Muscle of leg (tissue), 11 donors: ENCODE results near the gene ATG13. TPM values are rescaled to one million over a fixed set of nuclear protein-coding genes. Genes with fewer than 3 reads are reported as not detected.

Experiments
- DNase-seq: peaks from one replicate; pipeline ENCODE4 v3.0.0; 2013
- H3K27ac ChIP-seq: one replicate; pipeline ENCODE4 v1.5.1; 2013; ENCODE audit warnings: mild to moderate bottlenecking, low read length, control low read depth
- H3K27me3 ChIP-seq: one replicate; pipeline ENCODE4 v1.6.1; 2013; ENCODE audit warnings: low read length; ENCODE audit not compliant: control insufficient read depth, insufficient read depth
- H3K36me3 ChIP-seq: one replicate; pipeline ENCODE4 v1.6.1; 2013; ENCODE audit warnings: low read length; ENCODE audit not compliant: control insufficient read depth, insufficient read depth
- H3K4me1 ChIP-seq: one replicate; pipeline ENCODE4 v1.6.1; 2013; ENCODE audit warnings: low read length; ENCODE audit not compliant: control insufficient read depth, insufficient read depth
- H3K4me3 ChIP-seq: one replicate; pipeline ENCODE4 v1.5.1; 2013; ENCODE audit warnings: low read length, control low read depth
- H3K9me3 ChIP-seq: replicated peaks from 2 replicates; pipeline ENCODE4 v1.6.1; 2013; ENCODE audit warnings: low read depth, low read length; ENCODE audit not compliant: control insufficient read depth
- WGBS: methylation state at CpG from one replicate; pipeline ENCODE4 v1.1.5; 2013; ENCODE audit warnings: missing lambda C conversion rate; ENCODE audit not compliant: insufficient coverage; 5-methylcytosine and 5-hydroxymethylcytosine counted together
- polyA plus RNA-seq, 8 donors: library from polyadenylated mRNA; unstranded; fragments of 120-200 nt; gene quantifications; one replicate each; pipeline versions ENCODE4 v1.2.1 to v1.2.3, GENCODE V29; 2013; ENCODE audit warnings: inconsistent platforms in 1 of 8, low replicate concordance in 1 of 8; ENCODE audit not compliant: insufficient read length in 8 of 8, insufficient read depth in 1 of 8
- total RNA-seq: library from RNA; stranded (reverse); fragments of 120-200 nt; gene quantifications from one replicate; pipeline ENCODE4 v1.2.4, GENCODE V29; 2013

Gene ATG13
- total and polyA plus RNA-seq, 9 donors = 20.3 to 38.6 (median 34.5) TPM

DNA sequence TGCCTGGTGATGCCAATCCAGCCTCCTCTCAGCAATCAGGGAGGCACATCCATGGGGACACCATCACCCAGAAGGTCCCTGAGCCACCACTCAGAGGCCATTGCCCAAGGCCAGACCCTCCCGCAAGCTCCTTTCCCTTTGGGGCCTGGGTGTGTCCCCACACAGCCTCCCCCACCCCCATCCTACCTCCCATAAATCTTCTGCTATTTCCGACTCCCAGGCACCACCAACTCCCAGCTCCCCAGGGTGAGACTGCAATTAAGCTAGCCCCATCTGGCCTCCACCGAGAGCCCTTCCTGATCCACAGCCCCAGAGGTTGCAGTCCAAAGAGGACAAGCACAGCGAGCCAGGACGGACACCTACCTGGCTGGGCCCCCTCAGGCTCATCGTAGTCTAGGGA, 76.7 kb downstream of the ATG13 start:
- peaks cover 51% of the 10 kb centered on the region for H3K36me3 ChIP-seq
- WGBS = 67% methylated on average over 6 of the region's 6 CpGs
- no peaks in the 10 kb centered on the region for H3K9me3 ChIP-seq
- H3K27me3 ChIP-seq = no peaks in the 10 kb centered on the region
- H3K4me3 ChIP-seq = no peak overlapping the region
- H3K27ac ChIP-seq = peak overlapping the region; percentile 33
- DNase-seq = no peak
- H3K4me1 ChIP-seq = peaks cover 49% of the 10 kb centered on the region

DNA sequence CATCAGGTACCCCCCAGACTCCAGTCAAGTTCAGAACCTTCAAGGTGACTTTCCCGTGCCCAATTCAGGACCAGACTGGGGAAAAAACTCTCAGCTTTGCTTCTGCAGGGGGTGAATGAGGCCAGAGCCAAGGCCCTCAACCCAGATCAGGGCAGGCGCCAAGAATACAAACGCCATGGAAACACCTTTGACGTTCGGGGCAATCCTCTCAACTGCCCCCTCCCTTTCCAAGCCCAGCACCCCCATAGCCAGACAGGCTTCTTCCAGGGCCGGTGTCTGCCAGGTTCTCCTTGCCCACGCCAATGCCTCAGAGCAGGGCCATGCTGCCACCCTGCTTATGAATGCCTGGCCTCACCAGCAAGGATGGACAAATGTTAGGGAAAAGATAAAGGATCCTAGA, 77.3 kb downstream of the ATG13 start:
- H3K4me1 ChIP-seq = peaks cover 54% of the 10 kb centered on the region
- 79% methylated on average over 7 of the region's 7 CpGs for WGBS
- H3K4me3 ChIP-seq = no peak overlapping the region
- H3K9me3 ChIP-seq = no peaks in the 10 kb centered on the region
- DNase-seq = no peak
- H3K27me3 ChIP-seq = no peaks in the 10 kb centered on the region
- no peak overlapping the region for H3K27ac ChIP-seq
- peaks cover 50% of the 10 kb centered on the region for H3K36me3 ChIP-seq

GRCh38 chr11:46695345-46696211, 78.2 kb downstream of the ATG13 start:
- no peak for DNase-seq
- Histone ChIP-seq H3K36me3 (peaks cover 44% of the 10 kb centered on the region), H3K4me1 (peaks cover 57% of the 10 kb centered on the region), H3K27me3 (no peaks in the 10 kb centered on the region), H3K4me3 (no peak overlapping the region), H3K9me3 (no peaks in the 10 kb centered on the region), H3K27ac (peak overlapping the region; percentile 69)
- WGBS = 87% methylated on average over 11 of the region's 12 CpGs

DNA sequence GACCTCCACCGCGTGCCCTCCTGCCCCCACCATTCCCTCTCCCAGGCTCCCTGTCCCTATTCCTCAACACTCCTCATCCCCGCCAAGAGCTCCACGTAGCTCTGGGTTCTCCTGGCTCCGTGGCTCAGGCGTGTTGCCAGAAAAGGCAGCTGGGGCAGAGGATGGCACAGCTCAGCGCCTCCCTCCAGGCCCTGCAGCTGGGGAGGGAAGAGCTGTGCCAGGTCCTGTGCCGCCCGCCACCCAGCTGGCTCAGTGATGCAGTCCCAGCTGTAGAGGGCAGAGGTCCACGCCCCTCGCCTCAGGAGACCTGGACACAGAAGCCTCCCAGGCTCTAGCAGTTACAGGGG, 78.8 kb downstream of the ATG13 start:
- H3K4me1 ChIP-seq = peaks cover 57% of the 10 kb centered on the region
- H3K4me3 ChIP-seq = no peak overlapping the region
- peak; percentile 87 for DNase-seq
- no peaks in the 10 kb centered on the region for H3K27me3 ChIP-seq
- H3K36me3 ChIP-seq = peaks cover 38% of the 10 kb centered on the region
- H3K9me3 ChIP-seq = no peaks in the 10 kb centered on the region
- WGBS = 86% methylated on average over 8 of the region's 11 CpGs
- peak overlapping the region; percentile 69 for H3K27ac ChIP-seq

GRCh38 chr11:46697303-46697702, 80.0 kb downstream of the ATG13 start:
- 69% methylated on average over 3 of the region's 3 CpGs for WGBS
- H3K4me1 ChIP-seq = peaks cover 65% of the 10 kb centered on the region
- DNase-seq = no peak
- H3K36me3 ChIP-seq = peaks cover 31% of the 10 kb centered on the region
- H3K4me3 ChIP-seq = no peak overlapping the region
- no peaks in the 10 kb centered on the region for H3K27me3 ChIP-seq
- no peak overlapping the region for H3K27ac ChIP-seq
- no peaks in the 10 kb centered on the region for H3K9me3 ChIP-seq

- Histone ChIP-seq H3K4me3 (no peak overlapping the region), H3K9me3 (no peaks in the 10 kb centered on the region), H3K27me3 (no peaks in the 10 kb centered on the region), H3K4me1 (peaks cover 65% of the 10 kb centered on the region), H3K36me3 (peaks cover 33% of the 10 kb centered on the region), H3K27ac (no peak overlapping the region)
- no peak for DNase-seq
- 42% methylated on average over 2 of the region's 2 CpGs for WGBS
These were observed 80.4 kb downstream of the ATG13 start for GRCh38 chr11:46697723-46698122.

DNA sequence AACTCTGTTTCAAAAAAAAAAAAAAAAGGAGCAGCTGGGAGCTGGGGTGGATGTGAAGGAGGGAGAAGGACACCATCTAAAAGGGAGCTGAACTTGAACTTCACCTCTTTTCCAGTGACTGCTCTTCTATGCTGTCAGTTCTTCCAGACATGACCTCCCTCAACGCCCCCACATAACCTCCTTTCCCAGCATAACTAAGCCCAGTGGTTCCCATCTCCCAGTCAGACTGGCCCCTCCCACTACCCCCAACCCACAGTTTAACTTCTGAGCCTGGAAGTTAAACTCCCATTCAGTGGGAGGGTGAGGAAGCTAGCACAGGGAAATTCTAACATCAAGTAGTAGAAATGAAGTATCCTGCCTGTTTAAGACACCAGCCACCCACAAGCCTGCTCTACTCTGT, 81.2 kb downstream of the ATG13 start:
- H3K4me3 ChIP-seq = no peak overlapping the region
- peaks cover 41% of the 10 kb centered on the region for H3K36me3 ChIP-seq
- H3K27ac ChIP-seq = no peak overlapping the region
- H3K9me3 ChIP-seq = no peaks in the 10 kb centered on the region
- H3K4me1 ChIP-seq = peaks cover 65% of the 10 kb centered on the region
- no CpG with 5 or more reads among the region's 1 CpG for WGBS
- H3K27me3 ChIP-seq = no peaks in the 10 kb centered on the region
- DNase-seq = no peak

DNA sequence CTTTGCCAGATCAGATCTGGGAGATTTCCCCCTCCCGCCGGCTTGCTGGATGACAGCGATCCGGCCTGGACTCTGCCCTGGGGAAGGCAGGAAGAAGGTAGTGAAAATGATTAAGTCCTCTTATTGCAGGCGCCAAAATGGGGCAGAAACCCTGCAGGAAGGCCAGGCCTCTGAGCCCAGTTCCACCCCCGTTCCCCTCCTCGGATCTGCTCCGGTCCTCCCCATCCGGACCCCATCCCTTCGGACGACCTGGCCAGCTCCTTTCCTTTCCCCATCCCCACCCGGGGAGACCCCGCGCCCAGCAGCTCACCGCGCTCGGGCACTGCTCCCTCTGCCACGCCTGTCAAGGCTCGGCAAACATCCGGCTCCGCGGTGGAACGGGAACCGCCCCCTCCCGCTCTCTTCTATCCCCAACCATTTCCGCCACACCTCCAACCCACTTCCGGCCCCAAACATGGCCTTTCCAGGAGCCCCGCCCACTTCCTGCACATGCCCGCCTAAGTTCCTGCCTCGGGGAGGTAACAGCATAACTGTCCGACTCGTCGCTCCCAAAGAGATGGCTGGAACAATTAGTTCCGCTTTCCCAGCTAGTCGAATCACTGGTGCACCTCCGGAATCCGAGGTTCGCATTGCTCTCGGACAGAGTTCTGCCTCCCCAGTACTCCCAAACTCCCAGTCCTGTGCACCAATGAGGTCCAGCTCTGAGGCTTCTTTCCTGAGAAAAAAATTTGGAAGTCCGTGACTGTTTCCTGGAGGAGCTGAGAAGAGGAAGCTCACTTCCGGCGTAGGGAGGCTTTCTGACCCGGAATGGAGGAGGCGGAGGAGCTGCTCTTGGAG, 83.1 kb downstream of the ATG13 start, which contains the start of the genes ARHGAP1 and ZNF408:
ARHGAP1 (minus strand) TSS at position 379 of the 837 bp plus-strand sequence. CDS start 4,512 bp downstream, outside the sequence.
ZNF408 (plus strand) TSS at position 791 of the 837 bp plus-strand sequence; CDS start at position 808, 17 bp downstream.
- no peaks in the 10 kb centered on the region for H3K27me3 ChIP-seq
- DNase-seq = peak; percentile 99
- H3K9me3 ChIP-seq = no peaks in the 10 kb centered on the region
- WGBS = 0% methylated on average over 38 of the region's 44 CpGs
- H3K27ac ChIP-seq = peak within 1 kb of the TSS; percentile 99
- H3K4me1 ChIP-seq = peaks cover 48% of the 10 kb centered on the region
- peak within 1 kb of the TSS; percentile 96 for H3K4me3 ChIP-seq
- peaks cover 42% of the 10 kb centered on the region for H3K36me3 ChIP-seq

DNA sequence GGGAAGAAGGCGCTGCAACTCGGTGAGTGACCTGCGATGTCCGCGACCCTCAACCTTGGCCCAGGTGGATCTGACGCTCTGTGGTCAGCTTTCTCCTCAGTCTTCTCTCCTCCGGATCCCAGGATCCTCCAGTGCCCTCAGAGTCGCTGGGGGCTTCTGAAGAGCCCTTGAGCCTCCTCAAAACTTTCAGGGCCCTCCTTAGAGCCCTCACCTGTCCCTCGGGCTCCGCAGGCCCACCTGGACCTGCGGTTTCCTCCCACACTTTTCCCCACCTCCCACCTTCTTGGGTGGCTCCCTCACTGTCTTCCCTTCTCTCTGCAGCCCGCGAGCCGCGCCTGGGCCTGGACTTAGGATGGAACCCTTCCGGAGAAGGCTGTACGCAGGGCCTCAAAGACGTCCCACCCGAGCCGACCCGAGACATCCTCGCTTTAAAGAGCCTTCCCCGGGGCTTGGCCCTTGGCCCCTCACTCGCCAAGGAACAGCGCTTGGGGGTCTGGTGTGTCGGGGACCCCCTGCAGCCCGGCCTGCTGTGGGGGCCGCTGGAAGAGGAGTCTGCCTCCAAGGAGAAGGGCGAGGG, 83.8 kb downstream of the ATG13 start:
- Histone ChIP-seq H3K27ac (peak overlapping the region; percentile 99), H3K27me3 (no peaks in the 10 kb centered on the region), H3K4me1 (peaks cover 41% of the 10 kb centered on the region), H3K36me3 (peaks cover 44% of the 10 kb centered on the region), H3K9me3 (no peaks in the 10 kb centered on the region), H3K4me3 (peak overlapping the region; percentile 96)
- under 1% methylated on average over 23 of the region's 29 CpGs for WGBS
- DNase-seq = no peak
